Measurements from ENCODE around the gene FBXO11. TPM values are rescaled to one million over a fixed set of nuclear protein-coding genes. Genes with fewer than 3 reads are reported as not detected.

Gene FBXO11
- total and polyA plus RNA-seq, 4 donors: 17.5 to 80.4 (median 51.5) TPM

DNA sequence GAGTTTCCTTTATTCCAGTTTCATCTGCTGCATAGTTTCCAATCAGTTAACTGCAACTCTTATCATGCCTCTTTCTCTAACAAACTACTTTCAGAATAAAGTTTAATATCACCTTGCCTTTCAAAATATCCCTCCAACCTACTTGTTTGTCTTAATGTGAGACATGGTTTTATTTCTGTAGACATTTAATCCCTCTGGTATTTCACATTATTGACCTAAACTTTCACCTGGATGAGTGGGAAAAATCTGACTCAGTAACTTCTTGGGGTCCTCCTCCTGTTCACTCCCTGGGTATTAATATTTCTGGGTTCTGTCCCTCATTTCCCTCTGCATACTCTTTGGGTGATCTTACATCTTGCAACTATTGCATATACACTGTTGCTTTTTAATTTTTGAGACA, 95.4 kb downstream of the FBXO11 start:
- no peaks in the 10 kb centered on the region for H3K27me3 ChIP-seq (ENCODE audit: control insufficient read depth in 1 of 2, insufficient read depth in 2 of 2, low read length in 1 of 2)
- H3K9me3 ChIP-seq (ENCODE audit: control insufficient read depth, low read length): no peaks in the 10 kb centered on the region
- ATAC-seq (ENCODE audit: low FRiP score) (no peak), DNase-seq (no peak)
- H3K36me3 ChIP-seq (ENCODE audit: control insufficient read depth in 1 of 2, insufficient read depth in 2 of 2, low read length in 1 of 2): peaks cover 2 to 3% of the 10 kb centered on the region in 2 donors
- no peak overlapping the region for H3K4me3 ChIP-seq (ENCODE audit: low read length in 2 of 2)
- intact Hi-C loops (cut with DNase I): no loop called here
- H3K4me1 ChIP-seq (ENCODE audit: control insufficient read depth in 1 of 2, insufficient read depth in 2 of 2, low read length in 2 of 2): no peaks in the 10 kb centered on the region
- H3K27ac ChIP-seq (ENCODE audit: low read depth in 1 of 2, low read length in 2 of 2): no peak overlapping the region

DNA sequence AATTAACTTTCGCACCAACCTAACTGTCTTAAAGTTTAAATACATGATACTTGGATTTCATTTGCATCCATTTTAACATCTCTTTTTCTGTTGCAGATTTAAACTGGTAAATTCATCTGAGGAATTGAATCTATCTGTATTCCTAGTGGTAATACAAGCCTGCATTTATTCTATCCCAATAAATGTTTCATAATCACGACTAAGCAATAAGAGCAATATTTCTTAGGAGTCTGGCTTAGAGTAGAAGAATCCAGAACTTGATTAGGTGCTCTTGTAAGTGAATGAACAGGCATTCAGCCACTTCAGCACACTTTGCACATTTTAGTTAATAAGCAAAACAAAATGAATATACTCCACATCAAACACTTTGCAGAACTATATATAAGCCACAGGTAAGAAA, 96.4 kb downstream of the FBXO11 start:
- Histone ChIP-seq H3K36me3 (ENCODE audit: control insufficient read depth in 1 of 2, insufficient read depth in 2 of 2, low read length in 1 of 2) (peaks cover 0 to 3% of the 10 kb centered on the region in 2 donors), H3K9me3 (ENCODE audit: control insufficient read depth, low read length) (no peaks in the 10 kb centered on the region), H3K4me1 (ENCODE audit: control insufficient read depth in 1 of 2, insufficient read depth in 2 of 2, low read length in 2 of 2) (no peaks in the 10 kb centered on the region), H3K27ac (ENCODE audit: low read depth in 1 of 2, low read length in 2 of 2) (no peak overlapping the region), H3K4me3 (ENCODE audit: low read length in 2 of 2) (no peak overlapping the region), H3K27me3 (ENCODE audit: control insufficient read depth in 1 of 2, insufficient read depth in 2 of 2, low read length in 1 of 2) (no peaks in the 10 kb centered on the region)
- intact Hi-C loops (cut with DNase I): no loop called here
- 81 to 85% methylated on average over 2 of the region's 2 CpGs for WGBS, 2 donors
- DNase-seq: no peak
- no peak for ATAC-seq (ENCODE audit: low FRiP score)

DNA sequence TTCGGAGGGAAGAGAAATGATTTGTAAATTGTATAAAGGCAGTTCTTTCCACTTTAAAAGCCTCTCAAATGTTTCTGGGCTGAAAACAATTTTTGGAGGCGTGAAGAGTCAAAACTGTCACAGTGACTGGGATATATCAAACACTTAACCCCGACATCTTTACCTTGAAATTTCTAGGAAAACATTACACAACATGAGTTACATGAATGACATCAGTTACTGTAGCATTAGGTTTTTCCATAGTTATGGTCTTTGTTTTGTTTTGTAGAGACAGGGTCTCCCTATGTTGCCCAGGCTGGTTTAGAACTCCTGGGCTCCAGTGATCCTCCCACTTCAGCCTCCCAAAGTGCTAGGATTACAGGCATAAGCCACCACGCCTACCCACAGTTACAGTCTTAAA, 97.7 kb downstream of the FBXO11 start:
- DNase-seq (no peak), ATAC-seq (ENCODE audit: low FRiP score) (no peak)
- no peak overlapping the region for H3K4me3 ChIP-seq (ENCODE audit: low read length in 2 of 2)
- no peak overlapping the region for H3K27ac ChIP-seq (ENCODE audit: low read depth in 1 of 2, low read length in 2 of 2)
- 71 to 75% methylated on average over 4 of the region's 4 CpGs for WGBS, 2 donors
- intact Hi-C loops (cut with DNase I): no loop called here
- H3K27me3 ChIP-seq (ENCODE audit: control insufficient read depth in 1 of 2, insufficient read depth in 2 of 2, low read length in 1 of 2): no peaks in the 10 kb centered on the region
- no peaks in the 10 kb centered on the region for H3K4me1 ChIP-seq (ENCODE audit: control insufficient read depth in 1 of 2, insufficient read depth in 2 of 2, low read length in 2 of 2)
- no peaks in the 10 kb centered on the region for H3K9me3 ChIP-seq (ENCODE audit: control insufficient read depth, low read length)
- H3K36me3 ChIP-seq (ENCODE audit: control insufficient read depth in 1 of 2, insufficient read depth in 2 of 2, low read length in 1 of 2): peaks cover 2 to 8% of the 10 kb centered on the region in 2 donors

DNA sequence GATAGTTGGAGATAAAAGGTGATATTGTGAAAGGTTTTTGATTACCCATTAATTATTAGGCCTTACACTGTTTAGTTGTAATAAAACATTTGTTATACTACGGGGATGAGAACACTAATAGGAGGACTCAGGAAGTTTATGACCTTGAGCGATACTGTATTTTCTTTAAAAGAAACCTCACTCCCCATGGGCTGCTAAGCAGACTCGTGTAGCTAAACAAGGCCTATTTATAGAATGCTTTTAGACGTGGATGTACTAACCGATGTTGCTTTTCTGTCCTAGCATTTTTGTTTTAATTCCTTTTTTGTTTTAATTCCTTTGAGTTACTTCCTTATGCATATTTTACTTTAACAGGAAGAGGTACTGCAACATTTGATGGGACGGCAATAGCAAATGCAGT, 100.4 kb downstream of the FBXO11 start:
- Histone ChIP-seq H3K27ac (ENCODE audit: low read depth in 1 of 2, low read length in 2 of 2) (no peak overlapping the region), H3K4me3 (ENCODE audit: low read length in 2 of 2) (no peak overlapping the region), H3K9me3 (ENCODE audit: control insufficient read depth, low read length) (peaks cover 2% of the 10 kb centered on the region), H3K4me1 (ENCODE audit: control insufficient read depth in 1 of 2, insufficient read depth in 2 of 2, low read length in 2 of 2) (no peaks in the 10 kb centered on the region), H3K27me3 (ENCODE audit: control insufficient read depth in 1 of 2, insufficient read depth in 2 of 2, low read length in 1 of 2) (no peaks in the 10 kb centered on the region), H3K36me3 (ENCODE audit: control insufficient read depth in 1 of 2, insufficient read depth in 2 of 2, low read length in 1 of 2) (peaks cover 9 to 14% of the 10 kb centered on the region in 2 donors)
- 38 to 45% methylated on average over 6 of the region's 6 CpGs for WGBS, 2 donors
- no peak for DNase-seq
- intact Hi-C loops (cut with DNase I): no loop called here
- no peak for ATAC-seq (ENCODE audit: low FRiP score)

DNA sequence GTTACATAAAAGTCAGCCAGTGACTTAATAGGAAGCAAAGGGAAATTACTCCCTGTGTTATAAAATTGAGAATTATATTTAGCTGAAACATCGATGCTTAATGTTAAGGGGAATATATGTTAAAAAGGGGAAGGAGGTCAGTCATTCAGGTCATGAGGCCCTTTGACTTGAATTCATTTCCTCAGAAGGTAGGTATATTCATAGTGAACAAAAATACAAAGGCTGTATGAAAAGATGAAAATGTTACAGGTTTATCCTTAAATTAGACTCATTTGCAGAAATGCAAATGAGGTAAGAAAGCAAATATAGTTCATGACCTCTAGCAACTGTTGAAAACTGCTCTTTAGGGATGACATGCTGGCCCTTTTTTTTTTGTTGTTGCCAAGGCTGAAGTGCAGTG, 102.5 kb downstream of the FBXO11 start:
- no peak for DNase-seq
- no peaks in the 10 kb centered on the region for H3K4me1 ChIP-seq (ENCODE audit: control insufficient read depth in 1 of 2, insufficient read depth in 2 of 2, low read length in 2 of 2)
- H3K36me3 ChIP-seq (ENCODE audit: control insufficient read depth in 1 of 2, insufficient read depth in 2 of 2, low read length in 1 of 2): peaks cover 15% of the 10 kb centered on the region in 2 donors
- H3K4me3 ChIP-seq (ENCODE audit: low read length in 2 of 2): no peak overlapping the region
- WGBS, 2 donors: 97 to 98% methylated on average over 1 of the region's 1 CpG
- H3K9me3 ChIP-seq (ENCODE audit: control insufficient read depth, low read length): peaks cover 2% of the 10 kb centered on the region
- ATAC-seq (ENCODE audit: low FRiP score): no peak
- no peaks in the 10 kb centered on the region for H3K27me3 ChIP-seq (ENCODE audit: control insufficient read depth in 1 of 2, insufficient read depth in 2 of 2, low read length in 1 of 2)
- intact Hi-C loops (cut with DNase I): no loop called here
- H3K27ac ChIP-seq (ENCODE audit: low read depth in 1 of 2, low read length in 2 of 2): no peak overlapping the region

DNA sequence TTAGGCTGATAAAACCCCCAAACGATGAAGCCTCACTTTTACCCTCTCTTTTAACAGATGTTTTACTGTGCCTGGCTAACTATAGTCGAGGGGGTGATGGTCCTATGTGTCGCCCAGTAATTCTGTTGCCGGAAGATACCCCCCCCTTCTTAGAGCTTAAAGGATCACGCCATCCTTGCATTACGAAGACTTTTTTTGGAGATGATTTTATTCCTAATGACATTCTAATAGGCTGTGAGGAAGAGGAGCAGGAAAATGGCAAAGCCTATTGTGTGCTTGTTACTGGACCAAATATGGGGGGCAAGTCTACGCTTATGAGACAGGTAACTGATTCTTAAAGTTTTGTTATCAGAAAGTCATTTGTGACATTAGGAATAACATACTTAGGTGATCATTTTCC, 102.9 kb downstream of the FBXO11 start:
- no peaks in the 10 kb centered on the region for H3K27me3 ChIP-seq (ENCODE audit: control insufficient read depth in 1 of 2, insufficient read depth in 2 of 2, low read length in 1 of 2)
- no peak for ATAC-seq (ENCODE audit: low FRiP score)
- no peak overlapping the region for H3K27ac ChIP-seq (ENCODE audit: low read depth in 1 of 2, low read length in 2 of 2)
- no peak for DNase-seq
- peaks cover 2% of the 10 kb centered on the region for H3K9me3 ChIP-seq (ENCODE audit: control insufficient read depth, low read length)
- H3K36me3 ChIP-seq (ENCODE audit: control insufficient read depth in 1 of 2, insufficient read depth in 2 of 2, low read length in 1 of 2): peaks cover 15 to 17% of the 10 kb centered on the region in 2 donors
- 98 to 99% methylated on average over 7 of the region's 7 CpGs for WGBS, 2 donors
- intact Hi-C loops (cut with DNase I): no loop called here
- no peaks in the 10 kb centered on the region for H3K4me1 ChIP-seq (ENCODE audit: control insufficient read depth in 1 of 2, insufficient read depth in 2 of 2, low read length in 2 of 2)
- H3K4me3 ChIP-seq (ENCODE audit: low read length in 2 of 2): no peak overlapping the region

DNA sequence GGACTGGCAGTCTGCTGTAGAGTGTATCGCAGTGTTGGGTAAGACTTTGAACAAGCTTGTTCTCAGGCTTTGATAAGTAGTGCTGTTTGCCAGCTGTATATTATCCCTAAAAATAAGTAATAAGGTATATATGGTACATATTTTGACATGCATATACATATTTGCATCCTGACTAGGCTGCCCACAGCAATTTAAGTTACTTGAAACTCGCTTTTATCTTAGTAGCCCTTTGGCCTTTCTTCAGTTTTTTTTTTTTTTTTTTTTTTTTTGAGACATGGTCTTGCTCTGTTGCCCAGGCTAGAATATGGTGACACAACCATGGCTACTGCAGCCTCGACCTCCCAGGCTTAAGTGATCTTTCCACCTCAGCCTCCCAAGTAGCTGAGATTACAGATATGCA, 105.2 kb downstream of the FBXO11 start:
- no peak for DNase-seq
- H3K36me3 ChIP-seq (ENCODE audit: control insufficient read depth in 1 of 2, insufficient read depth in 2 of 2, low read length in 1 of 2): peaks cover 15 to 19% of the 10 kb centered on the region in 2 donors
- H3K4me3 ChIP-seq (ENCODE audit: low read length in 2 of 2): no peak overlapping the region
- no peaks in the 10 kb centered on the region for H3K4me1 ChIP-seq (ENCODE audit: control insufficient read depth in 1 of 2, insufficient read depth in 2 of 2, low read length in 2 of 2)
- H3K9me3 ChIP-seq (ENCODE audit: control insufficient read depth, low read length): peaks cover 2% of the 10 kb centered on the region
- H3K27ac ChIP-seq (ENCODE audit: low read depth in 1 of 2, low read length in 2 of 2): no peak overlapping the region
- no peaks in the 10 kb centered on the region for H3K27me3 ChIP-seq (ENCODE audit: control insufficient read depth in 1 of 2, insufficient read depth in 2 of 2, low read length in 1 of 2)
- WGBS, 2 donors: 72 to 73% methylated on average over 3 of the region's 3 CpGs
- intact Hi-C loops (cut with DNase I): no loop called here
- no peak for ATAC-seq (ENCODE audit: low FRiP score)

DNA sequence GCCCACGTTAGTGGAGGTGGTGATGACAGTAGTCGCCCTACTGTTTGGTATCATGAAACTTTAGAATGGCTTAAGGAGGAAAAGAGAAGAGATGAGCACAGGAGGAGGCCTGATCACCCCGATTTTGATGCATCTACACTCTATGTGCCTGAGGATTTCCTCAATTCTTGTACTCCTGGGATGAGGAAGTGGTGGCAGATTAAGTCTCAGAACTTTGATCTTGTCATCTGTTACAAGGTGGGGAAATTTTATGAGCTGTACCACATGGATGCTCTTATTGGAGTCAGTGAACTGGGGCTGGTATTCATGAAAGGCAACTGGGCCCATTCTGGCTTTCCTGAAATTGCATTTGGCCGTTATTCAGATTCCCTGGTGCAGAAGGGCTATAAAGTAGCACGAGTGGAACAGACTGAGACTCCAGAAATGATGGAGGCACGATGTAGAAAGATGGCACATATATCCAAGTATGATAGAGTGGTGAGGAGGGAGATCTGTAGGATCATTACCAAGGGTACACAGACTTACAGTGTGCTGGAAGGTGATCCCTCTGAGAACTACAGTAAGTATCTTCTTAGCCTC, 107.2 kb downstream of the FBXO11 start:
- peaks cover 12 to 19% of the 10 kb centered on the region in 2 donors for H3K36me3 ChIP-seq (ENCODE audit: control insufficient read depth in 1 of 2, insufficient read depth in 2 of 2, low read length in 1 of 2)
- intact Hi-C loops (cut with DNase I): no loop called here
- peaks cover 2% of the 10 kb centered on the region for H3K9me3 ChIP-seq (ENCODE audit: control insufficient read depth, low read length)
- no peak overlapping the region for H3K4me3 ChIP-seq (ENCODE audit: low read length in 2 of 2)
- ATAC-seq (ENCODE audit: low FRiP score): no peak
- H3K4me1 ChIP-seq (ENCODE audit: control insufficient read depth in 1 of 2, insufficient read depth in 2 of 2, low read length in 2 of 2): no peaks in the 10 kb centered on the region
- 92 to 95% methylated on average over 6 of the region's 6 CpGs for WGBS, 2 donors
- no peak overlapping the region for H3K27ac ChIP-seq (ENCODE audit: low read depth in 1 of 2, low read length in 2 of 2)
- DNase-seq: no peak
- no peaks in the 10 kb centered on the region for H3K27me3 ChIP-seq (ENCODE audit: control insufficient read depth in 1 of 2, insufficient read depth in 2 of 2, low read length in 1 of 2)

DNA sequence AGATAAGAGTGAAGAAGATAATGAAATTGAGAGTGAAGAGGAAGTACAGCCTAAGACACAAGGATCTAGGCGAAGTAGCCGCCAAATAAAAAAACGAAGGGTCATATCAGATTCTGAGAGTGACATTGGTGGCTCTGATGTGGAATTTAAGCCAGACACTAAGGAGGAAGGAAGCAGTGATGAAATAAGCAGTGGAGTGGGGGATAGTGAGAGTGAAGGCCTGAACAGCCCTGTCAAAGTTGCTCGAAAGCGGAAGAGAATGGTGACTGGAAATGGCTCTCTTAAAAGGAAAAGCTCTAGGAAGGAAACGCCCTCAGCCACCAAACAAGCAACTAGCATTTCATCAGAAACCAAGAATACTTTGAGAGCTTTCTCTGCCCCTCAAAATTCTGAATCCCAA, 107.7 kb downstream of the FBXO11 start:
- no peaks in the 10 kb centered on the region for H3K27me3 ChIP-seq (ENCODE audit: control insufficient read depth in 1 of 2, insufficient read depth in 2 of 2, low read length in 1 of 2)
- ATAC-seq (ENCODE audit: low FRiP score) (no peak), DNase-seq (no peak)
- peaks cover 7 to 18% of the 10 kb centered on the region in 2 donors for H3K36me3 ChIP-seq (ENCODE audit: control insufficient read depth in 1 of 2, insufficient read depth in 2 of 2, low read length in 1 of 2)
- peaks cover 2% of the 10 kb centered on the region for H3K9me3 ChIP-seq (ENCODE audit: control insufficient read depth, low read length)
- no peak overlapping the region for H3K4me3 ChIP-seq (ENCODE audit: low read length in 2 of 2)
- 85 to 92% methylated on average over 6 of the region's 6 CpGs for WGBS, 2 donors
- intact Hi-C loops (cut with DNase I): no loop called here
- no peaks in the 10 kb centered on the region for H3K4me1 ChIP-seq (ENCODE audit: control insufficient read depth in 1 of 2, insufficient read depth in 2 of 2, low read length in 2 of 2)
- H3K27ac ChIP-seq (ENCODE audit: low read depth in 1 of 2, low read length in 2 of 2): no peak overlapping the region
